GM21390 (cell line): Measurements from ENCODE around the gene DUS2.
"Not testable (repeated sequence)": the region's sequence is repeated elsewhere in the genome, so short reads cannot be mapped to it uniquely, and the experiment has no call there.

Experiments
- ATAC-seq: cut with Tn5 transposase; IDR thresholded peaks from one replicate; pipeline ENCODE4 v1.9.1; 2021; ENCODE audit not compliant: unreplicated experiment

Gene DUS2

GRCh38 chr16:68089067-68089466 lies 66.0 kb downstream of the DUS2 start:
- no peak for ATAC-seq

DNA sequence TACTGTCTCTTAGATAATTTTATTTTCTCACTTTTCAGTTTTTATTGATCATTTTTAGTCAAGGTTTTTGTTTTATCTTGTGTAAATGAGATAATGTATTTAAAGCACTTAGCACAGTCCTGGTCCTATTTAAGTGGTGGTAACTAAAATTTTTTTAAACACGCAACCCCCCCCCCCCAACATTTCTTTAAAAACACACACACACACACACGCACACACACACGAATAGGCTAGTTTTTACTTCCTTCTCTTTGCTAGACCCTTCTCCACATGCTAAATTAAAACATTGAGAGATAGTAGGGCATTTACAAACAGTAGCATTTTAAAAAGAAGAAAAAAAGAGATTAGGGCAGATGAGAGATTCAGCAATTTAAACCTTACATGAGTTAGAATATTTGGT lies 67.0 kb downstream of the DUS2 start:
- no peak for ATAC-seq

GRCh38 chr16:68090533-68090932 lies 67.4 kb downstream of the DUS2 start:
- ATAC-seq, result no peak

DNA sequence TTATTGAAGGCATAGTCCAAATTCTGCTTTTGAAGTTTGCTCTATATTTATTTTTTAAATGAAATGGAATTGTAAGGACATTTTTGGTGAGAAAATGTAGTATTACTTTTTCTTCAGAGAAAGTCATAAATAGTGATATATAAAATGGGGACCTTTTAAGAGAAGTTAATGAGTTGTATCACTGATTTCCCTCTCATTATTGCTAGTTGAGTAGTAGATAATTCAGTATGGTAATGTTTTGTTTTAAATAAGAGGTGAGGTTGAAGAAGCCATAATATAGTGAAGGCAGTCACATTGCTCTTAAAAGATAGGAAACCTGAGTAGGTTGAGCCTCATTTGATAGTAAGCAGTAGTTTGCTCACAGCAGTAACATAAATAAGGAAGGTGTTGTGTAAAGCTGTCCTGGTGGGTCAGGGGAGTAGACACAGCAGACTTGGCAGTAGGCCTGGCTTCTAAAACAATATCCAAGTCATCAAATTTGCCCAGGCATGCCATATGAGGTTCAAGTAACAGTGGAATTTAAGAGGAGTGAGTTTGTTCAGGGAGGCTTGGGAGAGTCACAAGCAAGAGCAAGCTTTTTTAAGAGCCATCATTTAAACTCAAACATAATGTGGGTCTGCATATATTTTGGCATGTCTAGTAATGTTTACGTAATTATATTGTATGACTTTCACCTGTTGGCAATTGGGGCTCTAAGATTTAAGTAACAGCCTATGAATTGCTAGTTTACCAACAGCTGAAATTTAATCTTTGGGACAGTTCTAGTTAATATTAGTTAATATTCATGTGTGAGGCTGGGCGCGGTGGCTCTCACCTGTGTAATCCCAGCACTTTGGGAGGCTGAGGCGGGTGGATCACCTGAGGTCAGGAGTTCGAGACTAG lies 68.5 kb downstream of the DUS2 start:
- no peak for ATAC-seq

- ATAC-seq, result not testable (repeated sequence)
Observed at GRCh38 chr16:68092275-68092674, 69.2 kb downstream of the DUS2 start.

GRCh38 chr16:68093816-68094613 lies 70.9 kb downstream of the DUS2 start:
- no peak for ATAC-seq

GRCh38 chr16:68094614-68094934 lies 71.5 kb downstream of the DUS2 start:
- ATAC-seq, result no peak

GRCh38 chr16:68096491-68096890 lies 73.4 kb downstream of the DUS2 start:
- no peak for ATAC-seq

- no peak for ATAC-seq
Observed at GRCh38 chr16:68097088-68097487, 74.0 kb downstream of the DUS2 start.

- ATAC-seq, result no peak
Observed at GRCh38 chr16:68097895-68098294, 74.8 kb downstream of the DUS2 start.

GRCh38 chr16:68100488-68100887 lies 77.4 kb downstream of the DUS2 start:
- no peak for ATAC-seq

DNA sequence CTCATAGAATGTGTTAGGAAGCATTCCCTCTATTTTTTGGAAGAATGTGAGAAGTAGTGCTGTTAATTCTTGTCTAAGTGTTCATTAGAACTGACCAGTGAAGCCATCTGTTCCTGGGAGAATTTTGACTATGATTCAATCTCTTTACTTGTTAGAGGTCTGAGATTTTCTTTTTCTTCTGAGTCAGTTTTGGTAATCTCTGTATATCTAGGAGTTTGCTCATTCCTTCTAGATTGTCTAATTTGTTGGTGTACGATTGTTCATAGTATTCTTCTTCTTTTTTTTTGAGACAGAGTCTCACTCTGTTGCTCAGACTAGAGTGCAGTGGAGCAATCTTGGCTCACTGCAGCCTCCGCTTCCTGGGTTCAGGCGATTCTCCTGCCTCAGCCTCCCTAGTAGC lies 82.5 kb downstream of the DUS2 start:
- no peak for ATAC-seq

GRCh38 chr16:68107230-68107928 lies 84.3 kb downstream of the DUS2 start:
- not testable (repeated sequence) for ATAC-seq

DNA sequence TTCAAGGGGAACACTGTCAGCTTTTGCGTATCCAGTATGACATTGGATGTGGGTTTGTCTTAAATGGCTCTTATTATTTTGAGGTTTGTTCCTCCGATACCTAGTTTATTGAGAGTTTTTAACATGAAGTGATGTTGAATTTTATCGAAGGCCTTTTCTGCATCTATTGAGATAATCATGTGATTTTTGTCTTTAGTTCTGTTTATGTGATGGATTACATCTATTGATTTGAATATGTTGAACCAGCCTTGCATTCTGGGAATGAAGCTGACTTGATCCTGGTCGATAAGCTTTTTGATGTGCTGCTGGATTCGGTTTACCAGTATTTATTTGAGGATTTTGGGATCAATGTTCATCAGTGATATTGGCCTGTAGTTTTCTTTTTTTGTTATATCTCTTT lies 86.1 kb downstream of the DUS2 start:
- ATAC-seq, result not testable (repeated sequence)

DNA sequence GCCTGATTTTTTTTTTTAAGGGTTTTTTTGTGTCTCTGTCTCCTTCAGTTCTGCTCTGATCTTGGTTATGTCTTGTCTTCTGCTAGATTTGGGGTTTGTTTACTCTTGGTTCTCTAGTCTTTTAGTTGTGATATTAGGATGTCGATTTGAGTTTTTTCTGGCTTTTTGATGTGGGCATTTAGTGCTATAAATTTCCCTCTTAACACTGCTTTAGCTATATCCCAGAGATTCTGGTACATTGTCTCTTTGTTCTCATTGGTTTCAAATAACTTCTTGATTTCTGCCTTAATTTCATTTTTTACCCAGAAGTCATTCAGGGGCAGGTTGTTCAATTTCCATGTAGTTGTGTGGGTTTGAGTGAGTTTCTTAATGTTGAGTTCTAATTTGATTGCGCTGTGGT lies 87.5 kb downstream of the DUS2 start:
- not testable (repeated sequence) for ATAC-seq

- no peak for ATAC-seq
Observed at GRCh38 chr16:68111379-68111778, 88.3 kb downstream of the DUS2 start.

- no peak for ATAC-seq
Observed at GRCh38 chr16:68113059-68113761, 90.1 kb downstream of the DUS2 start.

DNA sequence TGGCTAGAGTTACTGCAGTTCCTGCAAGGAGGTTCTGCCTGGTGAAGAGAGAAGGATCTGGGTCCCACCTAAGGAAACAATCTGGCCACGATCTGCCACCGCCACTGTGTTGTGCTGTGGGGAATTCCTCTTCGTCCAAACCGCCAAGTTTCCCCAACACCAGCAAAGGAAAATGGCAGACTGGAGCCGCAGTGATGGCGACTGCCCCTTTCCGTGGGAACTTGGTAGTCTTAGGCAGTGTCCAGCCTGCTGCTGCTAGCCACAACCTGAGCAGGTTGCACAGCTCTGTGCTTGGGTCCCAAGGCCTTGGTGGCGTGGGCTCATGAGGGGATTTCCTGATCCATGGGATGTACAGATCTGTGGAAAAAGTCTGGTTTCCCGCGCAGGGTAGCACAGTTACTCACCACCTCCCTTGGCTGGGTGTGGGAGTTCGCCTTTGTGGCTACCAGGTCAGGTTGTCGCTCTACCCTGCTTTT lies 90.7 kb downstream of the DUS2 start:
- no peak for ATAC-seq

GRCh38 chr16:68114939-68115338 lies 91.9 kb downstream of the DUS2 start:
- not testable (repeated sequence) for ATAC-seq

- no peak for ATAC-seq
Observed at GRCh38 chr16:68115851-68116250, 92.8 kb downstream of the DUS2 start.
